Upper lobe of left lung (tissue), 6 donors: ENCODE data around the gene FAXC. TPM values are rescaled to one million over a fixed set of nuclear protein-coding genes. Genes with fewer than 3 reads are reported as not detected.
A peak's percentile ranks its signal among the peaks of the same experiment; 100 is the strongest.

Experiments used
- ATAC-seq, 2 donors: fragments of 200-7000 bp; cut with Tn5 transposase; one replicate each; pipeline ENCODE4 v1.9.1; 2022; ENCODE audit warnings: mild to moderate bottlenecking in 2 of 2, moderate library complexity in 2 of 2; ENCODE audit not compliant: low FRiP score in 2 of 2
- DNase-seq, 2 donors: peaks; one replicate each; pipeline ENCODE4 v3.0.0-alpha.2; 2019 to 2020
- H3K27ac ChIP-seq, 4 donors: fragments of 200-600 bp; sonication (generic); one replicate each; pipeline ENCODE4 v1.5.1; 2016 to 2019
- H3K27me3 ChIP-seq, 4 donors: fragments of 200-600 bp; sonication (generic); one replicate each; pipeline ENCODE4 v1.5.1; 2017 to 2019
- H3K36me3 ChIP-seq, 4 donors: fragments of 200-600 bp; sonication (generic); one replicate each; pipeline ENCODE4 v1.5.1; 2016 to 2019
- H3K4me1 ChIP-seq, 4 donors: fragments of 200-600 bp; sonication (generic); one replicate each; pipeline ENCODE4 v1.5.1; 2018 to 2019
- H3K4me3 ChIP-seq, 4 donors: fragments of 200-600 bp; sonication (generic); one replicate each; pipeline ENCODE4 v1.5.1; 2017 to 2019; ENCODE audit warnings: mild to moderate bottlenecking in 2 of 4, moderate library complexity in 1 of 4
- H3K9me3 ChIP-seq, 4 donors: fragments of 200-600 bp; sonication (generic); one replicate each; pipeline ENCODE4 v1.5.1; 2018 to 2019
- EP300 ChIP-seq, 4 donors: sonication (generic); formaldehyde crosslinking; IDR thresholded peaks; one replicate each; pipeline ENCODE4 v1.5.1; 2017; ENCODE audit warnings: antibody characterized with exemption in 4 of 4, control low read depth in 2 of 4
- POLR2A ChIP-seq, 4 donors: fragments of 450-650 bp; IDR thresholded peaks; one replicate each; pipeline ENCODE4 v1.5.1; 2016 to 2017; ENCODE audit warnings: antibody characterized with exemption in 4 of 4, mild to moderate bottlenecking in 2 of 4
- POLR2AphosphoS5 ChIP-seq, 2 donors: sonication (generic); formaldehyde crosslinking; IDR thresholded peaks; one replicate each; pipeline ENCODE4 v1.5.1; 2017; ENCODE audit warnings: antibody characterized with exemption in 2 of 2
- WGBS, 2 donors: methylation state at CpG; one replicate each; pipeline ENCODE4 v1.1.5; 2017 to 2018; 5-methylcytosine and 5-hydroxymethylcytosine counted together
- total RNA-seq, 6 donors: library from RNA; depleted of rRNA in 4 of 6; stranded (reverse); fragments of >200 nt in 4 of 6; gene quantifications; one replicate each; pipeline versions ENCODE4 v1.1.0 to v1.2.1, GENCODE V29; 2016 to 2021
- TF ChIP-seq, protein P1 (sequence below), 6 experiments: fragments of 450-650 bp in 4 of 6; fragments of 200-600 bp in 2 of 6; sonication (generic) in 2 of 6; IDR thresholded peaks; one replicate each; pipeline ENCODE4 v1.5.1; 2016 to 2019; ENCODE audit warnings: antibody characterized with exemption in 6 of 6
- donor health status: DM: no; HTN: no; CAD: no; lungs with moderate emphysema.
- donor health status: DM: no; HTN: yes; CAD: no; lungs with severe emphysema.

FAXC gene
- total RNA-seq, 6 donors from 2014 or later, result 2.2 to 12.1 (median 8.1) TPM

- no peak overlapping the region for H3K4me3 ChIP-seq
- H3K4me1 ChIP-seq, result no peaks in the 10 kb centered on the region
- DNase-seq, result no peak
- no peaks in the 10 kb centered on the region for H3K27me3 ChIP-seq
- 92 to 100% methylated on average over 2 of the region's 2 CpGs for WGBS, 2 donors
- no peak for ATAC-seq
- no peaks in the 10 kb centered on the region for H3K36me3 ChIP-seq
- TF ChIP-seq EP300 (IDR thresholded peaks at IDR 0.05) (no peak), POLR2AphosphoS5 (IDR thresholded peaks at IDR 0.05) (no peak), POLR2A (IDR thresholded peaks at IDR 0.05) (no peak)
- TF ChIP-seq, protein P1, sequence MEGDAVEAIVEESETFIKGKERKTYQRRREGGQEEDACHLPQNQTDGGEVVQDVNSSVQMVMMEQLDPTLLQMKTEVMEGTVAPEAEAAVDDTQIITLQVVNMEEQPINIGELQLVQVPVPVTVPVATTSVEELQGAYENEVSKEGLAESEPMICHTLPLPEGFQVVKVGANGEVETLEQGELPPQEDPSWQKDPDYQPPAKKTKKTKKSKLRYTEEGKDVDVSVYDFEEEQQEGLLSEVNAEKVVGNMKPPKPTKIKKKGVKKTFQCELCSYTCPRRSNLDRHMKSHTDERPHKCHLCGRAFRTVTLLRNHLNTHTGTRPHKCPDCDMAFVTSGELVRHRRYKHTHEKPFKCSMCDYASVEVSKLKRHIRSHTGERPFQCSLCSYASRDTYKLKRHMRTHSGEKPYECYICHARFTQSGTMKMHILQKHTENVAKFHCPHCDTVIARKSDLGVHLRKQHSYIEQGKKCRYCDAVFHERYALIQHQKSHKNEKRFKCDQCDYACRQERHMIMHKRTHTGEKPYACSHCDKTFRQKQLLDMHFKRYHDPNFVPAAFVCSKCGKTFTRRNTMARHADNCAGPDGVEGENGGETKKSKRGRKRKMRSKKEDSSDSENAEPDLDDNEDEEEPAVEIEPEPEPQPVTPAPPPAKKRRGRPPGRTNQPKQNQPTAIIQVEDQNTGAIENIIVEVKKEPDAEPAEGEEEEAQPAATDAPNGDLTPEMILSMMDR (IDR thresholded peaks at IDR 0.05), result no peak
- no peaks in the 10 kb centered on the region for H3K9me3 ChIP-seq
- no peak overlapping the region for H3K27ac ChIP-seq
Measured at GRCh38 chr6:99250476-99250875, 99.0 kb downstream of the FAXC start.

- 90 to 92% methylated on average over 1 of the region's 1 CpG for WGBS, 2 donors
- no peaks in the 10 kb centered on the region for H3K4me1 ChIP-seq
- no peaks in the 10 kb centered on the region for H3K36me3 ChIP-seq
- no peak overlapping the region for H3K27ac ChIP-seq
- DNase-seq (no peak), ATAC-seq (no peak)
- no peaks in the 10 kb centered on the region for H3K27me3 ChIP-seq
- no peak for TF ChIP-seq EP300 (IDR thresholded peaks at IDR 0.05)
- TF ChIP-seq, protein P1 (IDR thresholded peaks at IDR 0.05), result no peak
- no peak for TF ChIP-seq POLR2A (IDR thresholded peaks at IDR 0.05)
- TF ChIP-seq POLR2AphosphoS5 (IDR thresholded peaks at IDR 0.05), result no peak
- no peak overlapping the region for H3K4me3 ChIP-seq
- H3K9me3 ChIP-seq, result no peaks in the 10 kb centered on the region
Measured at GRCh38 chr6:99246602-99247001, 102.9 kb downstream of the FAXC start.

DNA sequence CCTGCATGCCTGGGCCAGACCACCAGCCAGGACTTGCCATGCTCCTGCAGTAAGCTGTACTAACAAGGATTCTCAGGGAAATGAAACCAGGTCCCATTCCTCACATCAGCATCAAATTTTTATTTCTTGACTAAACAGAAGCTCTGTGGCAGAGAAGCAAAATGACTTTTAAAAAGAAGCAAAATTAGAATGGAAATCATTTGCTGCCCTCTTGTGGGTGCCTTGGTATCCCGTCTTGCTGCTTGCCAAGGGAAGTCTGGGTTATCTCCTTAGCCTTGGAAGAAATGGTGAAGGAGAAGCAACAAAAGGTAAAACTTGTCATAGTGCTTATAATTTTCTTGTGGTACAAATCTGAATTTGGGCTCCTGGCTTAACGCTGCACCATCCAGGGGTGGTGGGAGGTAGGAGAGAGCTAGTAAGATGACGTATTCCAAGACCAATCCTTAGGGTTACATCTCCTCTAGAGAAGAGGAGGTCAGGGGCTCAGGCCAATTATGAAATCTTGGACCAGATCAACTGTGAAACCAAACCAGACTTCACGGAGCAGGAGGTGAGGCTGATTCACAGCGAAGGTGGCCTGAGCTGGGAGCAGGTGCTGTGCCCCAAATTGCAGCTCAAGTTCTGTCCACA lies 107.5 kb downstream of the FAXC start:
- no peaks in the 10 kb centered on the region for H3K36me3 ChIP-seq
- TF ChIP-seq POLR2A (IDR thresholded peaks at IDR 0.05) (no peak), EP300 (IDR thresholded peaks at IDR 0.05) (no peak)
- TF ChIP-seq, protein P1 (IDR thresholded peaks at IDR 0.05), result peak in 2 of 6 experiments; percentile 21 to 23
- WGBS, 2 donors, result 27 to 39% methylated on average over 5 of the region's 5 CpGs
- H3K27ac ChIP-seq, result no peak overlapping the region
- no peaks in the 10 kb centered on the region for H3K4me1 ChIP-seq
- no peak for ATAC-seq
- no peak overlapping the region for H3K4me3 ChIP-seq
- DNase-seq, result no peak
- no peaks in the 10 kb centered on the region for H3K27me3 ChIP-seq
- no peaks in the 10 kb centered on the region for H3K9me3 ChIP-seq

- no peak for ATAC-seq
- no peaks in the 10 kb centered on the region for H3K27me3 ChIP-seq
- 47 to 73% methylated on average over 3 of the region's 3 CpGs for WGBS, 2 donors
Measured at GRCh38 chr6:99236010-99236409, 113.5 kb downstream of the FAXC start.

More at GRCh38 chr6:99236010-99236409, 113.5 kb downstream of the FAXC start:
- no peak overlapping the region for H3K4me3 ChIP-seq
- H3K9me3 ChIP-seq, result no peaks in the 10 kb centered on the region
- TF ChIP-seq POLR2AphosphoS5 (IDR thresholded peaks at IDR 0.05), result no peak
- no peak for TF ChIP-seq EP300 (IDR thresholded peaks at IDR 0.05)
- TF ChIP-seq, protein P1 (IDR thresholded peaks at IDR 0.05), result no peak
- TF ChIP-seq POLR2A (IDR thresholded peaks at IDR 0.05), result no peak
- no peak overlapping the region for H3K27ac ChIP-seq
- no peaks in the 10 kb centered on the region for H3K4me1 ChIP-seq
- H3K36me3 ChIP-seq, result no peaks in the 10 kb centered on the region
- DNase-seq, result no peak
